Stimulated activated CD4-positive, alpha-beta T cell treated with anti-CD3 and anti-CD28 coated beads, Interleukin-1b, Interleukin-23, amount 100 ng/mL, for 4 hours (primary cell): ENCODE data around the gene DUSP5.

Experiments used
- DNase-seq, 2 donors: peaks; one replicate each; pipeline ENCODE4 v3.0.0-alpha.2; 2020; ENCODE audit warnings: low read depth in 2 of 2

Gene DUSP5

DNA sequence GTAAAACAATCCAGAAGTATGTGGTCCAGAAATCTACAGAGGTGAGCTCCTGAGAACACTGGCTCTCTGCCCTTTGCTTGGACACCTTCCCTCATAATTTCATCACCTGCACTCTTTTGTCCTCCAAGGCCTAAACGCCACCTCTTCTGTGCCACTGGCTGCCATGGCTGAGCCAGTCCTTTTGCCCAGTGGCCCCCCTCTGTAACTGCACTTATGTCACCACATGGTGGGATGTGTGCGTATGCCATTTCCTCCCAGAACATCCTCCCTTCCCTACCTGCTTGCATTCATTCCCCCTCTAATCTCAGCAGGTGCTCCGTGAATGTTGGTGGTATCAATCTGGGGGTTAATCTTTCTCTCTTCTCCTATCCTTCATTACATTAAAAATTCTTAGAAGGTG is 17.3 kb upstream of the DUSP5 start:
- DNase-seq, result no peak

DNA sequence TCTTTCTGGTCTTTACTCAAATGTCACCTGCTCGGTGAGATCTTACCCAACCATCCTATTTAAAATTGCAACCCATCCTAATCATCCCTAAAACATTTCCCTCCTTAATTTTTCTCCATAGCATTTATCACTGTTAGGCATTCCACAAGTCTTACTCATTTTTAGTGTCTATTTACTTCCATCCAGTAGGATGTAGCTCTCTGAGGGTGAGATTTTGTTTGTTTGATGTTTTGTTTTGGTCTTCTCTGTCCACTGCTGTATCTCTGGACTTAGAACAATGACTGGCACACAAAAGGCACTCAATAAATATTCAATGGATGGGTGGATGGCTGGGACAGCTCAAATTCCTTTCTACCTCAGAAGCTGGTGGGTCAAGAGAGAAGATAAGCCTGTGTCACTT is 15.8 kb upstream of the DUSP5 start:
- no peak for DNase-seq

DNA sequence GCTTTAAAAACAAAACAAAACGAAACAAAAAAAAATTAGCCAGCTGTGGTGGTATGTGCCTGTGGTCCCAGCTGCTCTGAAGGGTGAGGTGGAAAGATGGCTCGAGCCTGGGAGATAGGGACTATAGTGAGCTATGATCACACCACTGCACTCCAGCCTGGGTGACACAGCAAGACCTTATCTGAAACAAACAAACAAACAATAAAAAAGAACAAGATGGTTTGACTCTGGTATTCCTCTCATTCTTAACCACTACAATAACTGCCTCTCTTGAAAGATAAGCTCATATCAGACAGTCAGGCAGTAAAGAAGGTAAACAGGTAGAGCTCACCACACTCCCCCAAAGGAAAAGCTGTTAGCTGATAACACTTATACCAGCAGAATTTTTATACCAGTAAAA is 14.1 kb upstream of the DUSP5 start:
- DNase-seq, result no peak

DNA sequence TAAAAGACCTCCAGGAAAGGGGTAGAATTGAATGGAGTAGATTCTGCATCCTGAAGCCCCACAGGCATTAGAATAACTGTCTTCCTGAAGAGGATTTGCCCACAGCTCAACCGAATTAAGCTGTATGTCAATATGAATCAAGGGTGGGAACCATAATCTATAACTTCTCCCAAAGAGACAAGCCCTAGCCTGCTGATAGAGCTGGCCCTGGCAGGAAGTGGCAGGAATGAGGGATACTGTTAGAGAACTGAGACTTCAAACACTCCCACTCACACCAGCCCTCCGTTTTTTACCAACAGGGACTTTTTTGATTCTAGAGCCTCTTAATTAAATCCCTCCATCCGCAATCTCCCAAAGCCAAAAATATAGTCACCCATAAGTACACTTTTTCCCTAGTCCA is 12.2 kb upstream of the DUSP5 start:
- no peak for DNase-seq

DNA sequence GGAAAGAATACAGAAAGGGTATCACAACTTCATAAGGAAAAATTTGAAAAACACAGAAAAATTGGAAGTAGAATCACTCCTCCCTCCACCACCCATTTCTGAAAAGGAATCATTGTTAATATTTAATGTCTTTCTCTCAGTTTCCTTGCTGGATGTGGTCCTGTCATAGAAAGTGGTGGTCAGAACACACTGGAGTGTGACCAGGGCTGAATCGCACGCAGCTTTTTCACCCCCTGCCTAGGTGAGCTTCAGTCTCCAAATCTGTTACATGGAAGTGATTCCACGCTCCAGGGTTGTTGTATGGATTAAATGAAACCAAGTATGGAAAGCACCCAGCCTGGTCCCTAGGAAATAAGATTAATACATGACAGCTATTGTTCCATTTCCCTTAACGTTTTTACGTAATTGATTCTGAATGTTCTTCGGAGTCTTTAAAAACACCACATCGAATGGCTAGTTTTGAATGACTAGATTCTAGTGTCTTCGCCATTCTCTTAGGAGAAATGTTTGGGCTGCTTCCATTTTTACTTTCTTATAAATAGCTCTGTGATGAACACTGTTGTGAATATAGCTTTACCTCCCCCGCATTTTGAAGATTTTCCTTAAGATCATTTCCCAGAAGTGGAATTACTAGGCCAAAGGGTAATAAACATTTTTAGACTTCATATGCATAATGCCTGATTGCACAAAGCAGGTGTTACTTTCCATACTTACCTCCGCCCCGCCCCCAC is 10.9 kb upstream of the DUSP5 start:
- no peak for DNase-seq

DNA sequence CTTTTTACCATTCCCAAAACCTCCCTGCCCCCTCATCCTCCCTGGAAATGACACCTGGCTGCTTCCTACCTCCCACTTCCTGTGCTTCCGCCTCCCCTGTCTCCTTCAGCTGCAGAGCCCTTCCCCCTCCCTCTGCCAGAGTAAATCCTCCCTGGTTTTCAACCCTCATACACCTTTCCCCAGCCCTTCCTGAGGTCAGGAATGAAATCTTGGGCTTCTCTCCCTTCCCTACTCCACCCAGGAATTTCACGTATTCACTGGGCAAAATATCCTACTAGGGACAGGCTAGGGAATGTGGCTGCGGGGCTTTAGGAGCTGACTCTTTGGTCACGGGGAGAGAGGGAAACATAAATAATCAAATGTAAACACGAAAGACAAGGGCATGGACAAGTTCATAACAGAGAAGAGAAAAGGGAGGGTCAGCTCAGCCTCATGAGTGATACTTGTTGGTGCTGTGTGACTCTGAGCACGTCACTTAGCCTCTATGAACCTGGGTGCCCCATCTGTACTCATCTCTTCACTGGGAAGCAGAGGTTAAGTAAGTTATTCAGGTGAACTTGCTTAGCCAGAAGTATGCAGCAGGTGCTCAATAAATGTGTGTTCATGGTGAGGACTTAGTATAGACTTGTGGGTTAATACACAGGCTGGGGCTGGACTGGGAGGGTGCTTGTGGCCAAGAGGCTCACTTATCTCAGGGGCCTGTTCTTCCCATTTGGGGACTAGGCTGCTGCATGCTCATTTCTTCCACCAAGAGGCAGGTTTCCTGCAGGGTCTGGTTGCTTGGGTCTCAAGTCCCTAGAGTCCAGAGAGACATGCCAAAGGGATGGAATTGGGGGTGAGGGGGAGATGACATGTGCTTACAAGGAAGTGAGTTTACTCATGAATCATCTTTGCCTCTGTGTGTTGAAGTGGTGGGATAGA is 10.0 kb upstream of the DUSP5 start:
- DNase-seq, result no peak

DNA sequence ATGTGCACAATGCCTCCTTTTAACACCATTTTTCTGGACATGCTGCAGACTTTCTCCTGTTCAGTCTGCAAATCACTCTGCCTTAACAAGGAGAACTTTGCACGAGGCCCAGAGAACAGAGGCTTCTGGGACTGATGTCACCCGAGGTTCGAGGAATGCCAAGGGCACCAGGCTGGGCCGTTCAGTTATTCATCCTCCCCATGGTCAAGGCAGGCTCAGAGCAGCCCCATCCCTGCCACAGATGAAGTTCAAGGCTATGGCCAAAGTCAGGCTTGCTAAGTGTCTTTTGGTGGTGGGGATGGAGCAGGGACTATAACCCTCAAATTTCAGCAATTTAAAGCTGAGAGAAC is 9.4 kb upstream of the DUSP5 start:
- no peak for DNase-seq

DNA sequence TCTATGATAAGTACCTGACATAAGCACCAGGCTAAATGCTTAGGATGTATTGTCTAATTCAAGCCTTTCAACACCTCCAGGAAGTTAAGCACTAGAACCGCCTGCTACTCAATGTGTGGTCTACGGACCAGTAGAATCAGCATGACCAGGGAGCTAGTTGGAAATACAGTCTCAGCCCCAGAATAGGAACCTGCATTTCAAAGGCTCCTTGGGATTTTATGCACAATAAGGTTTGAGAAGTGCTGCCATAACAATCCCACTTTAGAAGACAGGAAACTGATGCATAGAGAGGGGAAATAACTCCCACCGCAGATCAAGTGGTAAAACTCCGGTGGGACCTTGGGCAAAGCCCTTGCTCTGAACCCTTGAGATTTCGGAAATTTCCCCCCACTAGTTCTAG is 8.8 kb upstream of the DUSP5 start:
- DNase-seq, result no peak

DNA sequence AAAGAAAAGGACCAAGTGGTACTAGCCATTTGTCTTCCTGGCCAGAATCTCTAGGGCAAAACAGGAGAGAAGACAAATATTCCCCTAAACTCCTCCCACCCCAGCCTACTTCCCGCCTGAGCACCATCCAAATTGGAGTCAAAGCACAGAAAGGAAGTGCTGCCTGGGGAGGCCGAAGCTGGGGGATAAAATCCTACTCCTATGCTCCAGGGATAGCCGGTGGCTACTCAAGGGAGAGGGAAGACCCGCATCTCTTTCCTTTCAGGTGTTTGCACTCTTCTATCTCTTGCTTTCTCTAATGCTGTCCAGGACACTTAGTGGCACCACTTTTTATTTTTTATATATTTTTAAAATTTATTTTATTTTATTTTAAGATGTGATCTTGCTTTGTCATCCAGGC is 7.1 kb upstream of the DUSP5 start:
- no peak for DNase-seq

DNA sequence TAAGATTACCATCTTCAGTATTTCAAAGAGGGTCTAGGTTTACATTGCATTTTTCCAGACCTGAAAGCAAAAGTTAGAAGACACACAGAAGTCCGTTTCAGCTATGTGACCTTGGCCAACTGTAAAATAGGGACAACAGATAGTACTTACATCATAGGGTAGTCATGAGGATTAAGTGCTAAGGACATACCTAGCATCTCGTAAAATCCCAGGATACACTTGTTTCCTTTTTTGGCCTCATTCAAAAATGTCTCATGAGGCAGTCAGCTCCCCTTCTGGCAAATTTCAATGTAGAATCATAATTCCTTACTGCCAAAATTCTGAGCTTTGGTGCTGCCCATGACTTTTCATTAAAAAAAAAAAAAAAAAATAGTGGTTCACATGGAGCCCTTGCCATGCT is 6.4 kb upstream of the DUSP5 start:
- no peak for DNase-seq

DNA sequence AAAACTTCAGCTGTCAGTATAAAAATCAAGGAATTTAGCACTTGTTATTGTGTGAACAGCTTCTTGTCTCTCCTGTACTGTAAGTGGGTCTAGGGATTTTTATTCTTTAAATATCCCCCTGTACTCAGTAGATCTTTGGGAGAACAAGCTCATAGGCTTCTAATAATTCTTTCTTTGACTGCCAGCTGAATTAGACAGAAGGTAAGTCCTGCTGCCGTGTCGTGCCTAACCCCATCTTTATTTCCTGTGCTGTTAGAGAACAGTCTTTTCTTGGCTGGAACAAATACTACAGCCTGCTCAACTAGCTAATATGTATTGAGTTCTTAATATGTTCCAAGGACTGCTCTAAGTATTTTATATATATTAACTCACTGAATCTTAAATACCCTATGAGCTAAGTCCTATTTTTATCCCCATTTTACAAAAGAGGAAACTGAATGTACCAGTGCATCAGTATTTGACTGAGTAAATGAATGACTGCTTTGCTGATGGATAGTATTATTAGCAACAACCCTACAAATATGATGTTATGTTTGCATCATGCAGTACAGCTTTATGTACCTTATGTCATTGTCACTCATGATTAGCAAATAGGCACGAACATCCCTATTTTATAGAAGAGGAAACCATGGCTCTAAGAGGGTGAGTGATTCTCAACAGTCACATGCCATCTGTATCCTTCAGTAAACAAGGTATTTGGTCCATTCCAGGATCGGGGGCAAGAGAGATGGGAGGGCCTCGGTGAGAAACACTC is 5.5 kb upstream of the DUSP5 start:
- no peak for DNase-seq

DNA sequence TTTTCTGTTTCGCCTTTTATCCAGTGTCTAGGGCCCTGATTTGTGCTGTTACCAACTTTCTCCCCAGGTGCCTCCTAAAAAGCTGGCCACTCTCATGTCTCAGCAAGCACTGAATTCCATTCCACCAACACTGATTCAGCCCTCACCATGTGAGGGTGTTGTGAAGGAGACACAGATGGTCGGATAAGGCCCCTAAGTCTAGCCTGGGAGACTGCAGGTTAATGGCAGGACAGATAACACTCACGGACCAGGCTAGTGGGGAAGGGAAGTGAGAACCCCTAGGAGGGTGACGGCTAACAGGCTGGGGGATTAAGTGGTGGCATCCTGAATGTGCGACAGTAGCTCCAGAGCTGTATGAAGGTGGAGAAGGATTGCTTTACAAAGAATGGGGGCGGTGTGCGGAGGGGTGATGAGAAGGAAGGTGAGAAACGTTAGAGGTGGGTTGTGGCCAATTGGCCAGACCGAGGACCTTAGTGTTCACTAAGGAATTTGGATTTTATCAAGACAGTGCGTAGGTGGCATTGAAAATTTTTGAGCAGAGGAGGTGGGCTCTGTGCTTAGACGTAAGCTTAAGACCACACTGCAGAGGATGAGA is 3.8 kb upstream of the DUSP5 start:
- no peak for DNase-seq

DNA sequence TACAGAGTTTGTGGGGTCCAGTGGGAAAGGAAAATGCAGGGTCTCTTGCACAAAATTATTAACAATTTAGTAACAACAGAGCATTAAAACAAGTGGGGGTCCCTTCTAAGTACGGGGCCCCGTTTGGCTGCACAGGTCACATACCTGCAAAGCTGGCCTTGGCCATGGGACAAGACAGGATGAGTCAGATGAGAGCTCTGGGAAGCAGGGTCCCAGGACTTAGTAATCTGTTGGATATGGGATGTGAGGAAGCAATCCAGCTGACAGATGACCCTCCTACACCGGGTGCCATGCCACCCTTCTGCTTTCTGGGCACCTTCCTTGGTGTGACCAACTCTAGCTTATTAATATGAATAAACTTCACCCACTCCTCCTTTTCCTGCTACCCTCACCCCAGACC is 3.2 kb upstream of the DUSP5 start:
- DNase-seq, result no peak

DNA sequence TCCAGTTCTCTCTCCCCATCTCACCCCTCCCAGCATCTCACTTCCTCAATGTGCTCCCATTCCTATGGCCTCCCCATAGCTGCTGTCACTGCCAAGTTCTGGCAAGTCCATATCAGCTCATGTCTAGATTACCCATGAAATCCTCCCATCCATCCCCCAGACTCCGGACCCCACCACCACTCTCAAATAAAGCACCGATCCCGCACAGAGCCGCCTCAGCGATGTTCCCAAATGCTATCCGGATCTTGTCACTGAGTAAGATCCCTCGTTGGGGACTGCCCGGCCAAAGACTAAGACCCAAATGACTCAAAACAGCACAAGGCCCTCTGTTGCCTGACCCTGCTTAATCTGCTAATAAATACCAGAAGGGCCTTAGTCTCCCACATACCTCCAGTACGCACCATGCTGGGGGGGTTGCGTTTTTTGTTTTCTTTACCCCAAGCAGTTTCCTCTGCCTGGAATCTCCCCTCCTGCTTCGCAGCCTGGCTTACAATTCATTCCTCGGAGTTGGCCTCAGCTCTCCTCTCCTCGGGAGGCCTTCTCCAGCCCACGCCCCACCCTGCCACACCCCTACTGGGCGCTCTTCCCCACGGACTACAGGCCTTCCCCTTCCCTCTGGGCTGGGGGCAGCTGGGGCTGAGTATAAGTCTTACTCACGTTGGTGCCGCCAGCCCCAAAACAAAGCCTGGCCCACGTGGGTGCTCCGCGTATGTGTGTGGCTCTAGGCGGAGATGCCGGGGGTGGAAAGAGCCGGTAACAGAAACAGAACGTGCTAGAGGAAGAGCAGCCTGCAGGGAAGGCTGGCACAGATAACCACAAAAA is 1.8 kb upstream of the DUSP5 start:
- peak; percentile 51 to 63 for DNase-seq

DNA sequence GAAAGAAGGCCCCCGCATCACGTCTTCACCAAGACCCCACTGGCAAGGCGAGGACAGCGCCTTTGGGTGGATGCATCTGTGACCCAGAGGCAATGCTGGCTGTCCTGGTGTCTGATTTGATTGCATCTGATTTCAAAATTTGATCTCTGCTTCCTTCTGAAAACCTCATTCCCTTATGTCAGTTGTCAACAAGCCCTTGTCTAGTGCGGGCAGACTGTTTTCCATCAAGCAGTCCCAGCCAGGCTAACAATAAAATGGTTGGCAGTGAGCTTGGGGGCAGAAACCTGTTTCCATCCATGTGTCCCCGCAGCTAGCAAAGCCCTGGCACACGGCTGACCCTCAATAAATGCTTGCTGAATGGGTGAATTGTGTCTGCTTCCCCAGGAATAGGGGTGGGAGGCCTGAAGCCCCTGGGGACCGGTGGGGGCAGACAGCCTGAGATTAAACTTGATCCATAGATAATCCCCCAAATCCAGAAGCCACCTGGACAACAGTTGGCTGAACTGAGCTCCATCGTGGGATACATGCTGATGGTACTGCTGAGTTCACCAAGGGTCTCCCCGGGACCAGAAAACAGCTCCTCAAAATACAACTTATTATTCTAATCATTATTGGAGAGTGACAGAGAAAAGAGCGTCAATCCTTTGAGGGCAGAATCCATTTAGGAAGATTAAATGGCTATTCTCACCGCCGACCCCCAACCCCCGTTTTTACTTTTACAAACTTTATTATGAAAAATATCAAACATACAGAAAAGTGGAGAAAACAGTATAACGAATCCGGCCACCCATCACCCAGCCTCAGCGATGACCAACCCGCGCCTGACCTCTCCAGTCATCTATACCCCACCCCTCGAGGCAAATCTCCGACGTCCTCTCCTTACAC is 912 bp upstream of the DUSP5 start:
- no peak for DNase-seq

DNA sequence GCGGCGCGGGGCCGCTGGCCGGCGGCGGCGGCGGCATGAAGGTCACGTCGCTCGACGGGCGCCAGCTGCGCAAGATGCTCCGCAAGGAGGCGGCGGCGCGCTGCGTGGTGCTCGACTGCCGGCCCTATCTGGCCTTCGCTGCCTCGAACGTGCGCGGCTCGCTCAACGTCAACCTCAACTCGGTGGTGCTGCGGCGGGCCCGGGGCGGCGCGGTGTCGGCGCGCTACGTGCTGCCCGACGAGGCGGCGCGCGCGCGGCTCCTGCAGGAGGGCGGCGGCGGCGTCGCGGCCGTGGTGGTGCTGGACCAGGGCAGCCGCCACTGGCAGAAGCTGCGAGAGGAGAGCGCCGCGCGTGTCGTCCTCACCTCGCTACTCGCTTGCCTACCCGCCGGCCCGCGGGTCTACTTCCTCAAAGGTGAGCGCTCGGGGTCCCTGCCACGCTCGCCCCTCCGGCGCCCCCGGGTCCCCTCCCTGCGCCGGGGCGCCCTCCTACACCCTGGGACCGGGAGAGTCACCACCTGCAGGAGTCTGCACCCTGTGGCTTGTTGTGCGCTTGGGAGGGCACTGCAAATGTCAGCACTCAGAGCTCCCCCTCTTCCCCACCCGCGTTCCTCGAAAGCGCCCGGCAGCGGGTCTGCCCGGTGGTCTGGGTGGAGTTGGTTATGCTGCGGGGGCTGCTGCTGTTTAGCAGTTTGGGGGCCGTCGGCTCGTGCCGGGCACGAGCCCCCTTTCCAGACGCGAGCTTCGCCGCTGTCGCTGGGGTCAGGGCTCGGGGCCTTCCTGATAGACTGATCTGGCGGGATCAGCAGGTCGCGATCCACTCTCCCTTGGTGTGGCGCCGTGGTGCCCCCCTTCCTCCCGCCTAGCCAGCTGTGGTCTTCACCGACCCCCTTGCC is 627 bp downstream of the DUSP5 start:
- DNase-seq, result peak; percentile 44 to 54

DNA sequence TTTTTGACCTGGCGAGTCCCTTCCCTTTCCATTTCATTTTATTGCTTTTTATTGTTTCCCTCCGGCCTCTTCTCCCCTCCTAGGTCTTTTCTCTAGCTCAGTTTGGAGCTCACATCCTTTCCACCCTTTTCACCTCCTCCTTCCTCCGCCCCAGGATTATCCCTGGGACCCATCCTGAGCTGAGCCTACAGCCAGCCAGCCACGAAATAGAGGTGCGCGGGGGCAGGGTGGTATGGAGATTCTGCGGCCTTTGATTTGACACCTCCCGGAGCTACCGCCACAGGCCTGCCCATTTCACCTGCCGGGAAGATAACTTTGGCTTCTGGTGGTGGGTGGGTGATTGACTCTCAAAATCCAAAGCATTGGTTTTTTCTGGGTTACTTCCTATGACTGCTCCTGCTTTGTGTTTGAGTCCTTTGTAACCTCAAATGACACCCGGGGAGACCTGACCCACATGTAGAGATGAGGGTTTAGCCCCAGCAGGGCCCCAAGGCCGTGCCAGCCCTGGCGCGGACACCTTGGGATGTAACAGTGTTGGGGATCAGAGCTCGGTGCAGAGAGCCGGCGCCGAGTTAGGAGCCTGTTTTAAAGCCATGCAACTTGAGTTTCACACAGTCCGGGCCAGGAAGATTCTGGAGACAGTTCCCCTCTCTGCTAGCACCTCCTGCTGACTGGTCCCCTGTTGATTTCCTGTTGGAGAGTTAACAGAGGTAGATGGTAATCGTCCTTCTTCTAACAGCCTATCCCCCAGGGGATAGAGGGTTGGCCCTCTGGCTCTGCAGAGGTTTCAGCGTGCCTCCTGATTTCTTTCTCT is 1.5 kb downstream of the DUSP5 start:
- DNase-seq, result no peak

DNA sequence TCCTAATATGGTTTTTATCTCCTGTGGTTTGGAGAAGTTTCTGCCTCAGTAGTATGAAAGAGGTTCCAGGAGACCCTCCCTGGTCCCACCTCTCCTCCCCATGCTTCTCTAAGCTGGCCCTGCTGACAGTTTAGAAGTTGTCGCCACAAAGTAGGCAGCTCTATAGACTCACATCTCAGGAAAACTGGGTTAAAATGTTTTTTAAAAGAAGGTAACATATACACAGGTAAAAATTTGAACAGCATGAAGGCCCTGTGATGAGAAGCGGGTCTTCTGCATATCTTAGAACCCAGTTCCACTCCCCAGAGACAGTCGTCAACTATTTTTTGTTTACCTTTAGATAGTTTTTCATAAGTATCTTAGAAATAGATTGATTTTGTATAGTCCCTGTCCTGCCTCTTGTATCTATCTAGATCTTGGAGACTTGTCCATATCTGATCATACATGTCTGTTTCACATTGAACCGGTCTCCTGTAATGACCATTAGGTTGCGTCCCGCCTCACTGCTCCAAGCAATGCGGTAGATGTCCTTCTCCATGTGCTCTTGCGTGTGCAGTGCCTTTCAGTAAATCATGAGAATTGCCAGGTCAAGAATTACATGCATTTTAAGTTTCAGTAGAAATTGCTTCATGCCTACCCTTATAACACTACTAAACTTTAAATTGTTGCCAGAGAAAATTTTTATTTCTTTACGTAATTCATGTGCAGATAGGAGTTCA is 2.2 kb downstream of the DUSP5 start:
- no peak for DNase-seq
